IMR-90 (cell line): Measurements from ENCODE around the gene NARF. TPM values are rescaled to one million over a fixed set of nuclear protein-coding genes. Genes with fewer than 3 reads are reported as not detected.
A peak's percentile ranks its signal among the peaks of the same experiment; 100 is the strongest.

ENCODE experiments used
- ATAC-seq: fragments of 200-7000 bp; cut with Tn5 transposase; 2 replicates; pipeline ENCODE4 v1.9.1; 2020; ENCODE audit warnings: low read depth, mild to moderate bottlenecking, moderate library complexity
- BruUV-seq: library from RNA; stranded (reverse); fragments of 400-500 nt; replicated peaks from 2 replicates; lab custom pipeline; 2021; lab: Mats Ljungman, UMichigan
- CTCF ChIA-PET: fragments of 300-600 bp; formaldehyde crosslinking; extraction: SDS; loops from one replicate; lab custom pipeline; 2021; ENCODE audit warnings: antibody characterized with exemption; lab: Yijun Ruan, JAX
- POLR2A ChIA-PET: fragments of 300-600 bp; sonication (Branson Sonifier 250); formaldehyde crosslinking; loops from one replicate; lab custom pipeline; 2022; ENCODE audit warnings: antibody characterized with exemption; ENCODE audit not compliant: unreplicated experiment; lab: Charles Lee
- DNase-seq: peaks from one replicate; pipeline ENCODE4 v3.0.0; 2013
- H2AFZ ChIP-seq: replicated peaks from 2 replicates; pipeline ENCODE3; 2013; ENCODE audit warnings: low read length, mild to moderate bottlenecking; ENCODE audit not compliant: poor library complexity
- H2AK5ac ChIP-seq: 2 replicates; pipeline ENCODE4 v1.6.1; 2013; ENCODE audit warnings: low read depth, low read length, inconsistent platforms
- H2AK9ac ChIP-seq: replicated peaks from 2 replicates; pipeline ENCODE3; 2013; ENCODE audit warnings: mild to moderate bottlenecking, low read depth, low read length, moderate library complexity; ENCODE audit not compliant: poor library complexity
- H2BK120ac ChIP-seq: 2 replicates; pipeline ENCODE4 v1.6.1; 2013; ENCODE audit warnings: low read depth, low read length, inconsistent platforms
- H2BK15ac ChIP-seq: 3 replicates; pipeline ENCODE4 v1.6.1; 2013; ENCODE audit warnings: low read depth, low read length, inconsistent platforms
- H2BK20ac ChIP-seq: 2 replicates; pipeline ENCODE4 v1.6.1; 2013; ENCODE audit warnings: low read depth, mild to moderate bottlenecking, inconsistent platforms, low read length, moderate library complexity
- H2BK5ac ChIP-seq: 2 replicates; pipeline ENCODE4 v1.6.1; 2013; ENCODE audit warnings: mild to moderate bottlenecking, low read depth, low read length, inconsistent platforms; ENCODE audit not compliant: poor library complexity, severe bottlenecking
- H3K14ac ChIP-seq: replicated peaks from 2 replicates; pipeline ENCODE4 v1.6.1; 2013; ENCODE audit warnings: low read depth, low read length, inconsistent platforms
- H3K18ac ChIP-seq: 2 replicates; pipeline ENCODE4 v1.6.1; 2013; ENCODE audit warnings: low read depth, low read length, control low read depth
- H3K23ac ChIP-seq: 2 replicates; pipeline ENCODE4 v1.6.1; 2013; ENCODE audit warnings: low read depth, low read length, inconsistent platforms
- H3K27ac ChIP-seq: 2 replicates; pipeline ENCODE4 v1.5.1; 2013; ENCODE audit warnings: mild to moderate bottlenecking, control low read depth, low read length; ENCODE audit not compliant: insufficient read depth
- H3K27me3 ChIP-seq: 2 replicates; pipeline ENCODE4 v1.6.1; 2013; ENCODE audit warnings: low read length; ENCODE audit not compliant: control insufficient read depth, insufficient read depth
- H3K36me3 ChIP-seq: 2 replicates; pipeline ENCODE4 v1.6.1; 2013; ENCODE audit warnings: low read length, mixed read lengths; ENCODE audit not compliant: control insufficient read depth, insufficient read depth
- H3K4ac ChIP-seq: 2 replicates; pipeline ENCODE4 v1.6.1; 2013; ENCODE audit warnings: low read depth, low read length, inconsistent platforms
- H3K4me1 ChIP-seq: 2 replicates; pipeline ENCODE4 v1.6.1; 2013; ENCODE audit warnings: low read length, mixed read lengths; ENCODE audit not compliant: control insufficient read depth, insufficient read depth
- H3K4me2 ChIP-seq: 2 replicates; pipeline ENCODE4 v1.6.1; 2013; ENCODE audit warnings: low read depth, mild to moderate bottlenecking, control low read depth, low read length, moderate library complexity
- H3K4me3 ChIP-seq: 2 replicates; pipeline ENCODE4 v1.5.1; 2013; ENCODE audit warnings: low read depth, mild to moderate bottlenecking, control low read depth, low read length, moderate library complexity; ENCODE audit not compliant: insufficient read depth
- H3K56ac ChIP-seq: 2 replicates; pipeline ENCODE4 v1.6.1; 2013; ENCODE audit warnings: low read length, inconsistent platforms; ENCODE audit not compliant: insufficient read depth; ENCODE audit errors: extremely low read depth
- H3K79me1 ChIP-seq, 2 experiments: 2 replicates each; pipeline ENCODE4 v1.6.1; 2013; ENCODE audit warnings: low read length in 2 of 2, inconsistent platforms in 1 of 2, low read depth in 1 of 2
- H3K9ac ChIP-seq: 2 replicates; pipeline ENCODE4 v1.6.1; 2013; ENCODE audit warnings: low read depth, low read length, control low read depth
- H3K9me1 ChIP-seq: 2 replicates; pipeline ENCODE4 v1.6.1; 2013; ENCODE audit warnings: low read length, inconsistent platforms; ENCODE audit not compliant: insufficient read depth
- H3K9me3 ChIP-seq: 2 replicates; pipeline ENCODE4 v1.6.1; 2013; ENCODE audit warnings: low read length; ENCODE audit not compliant: control insufficient read depth, insufficient read depth
- H4K20me1 ChIP-seq: 2 replicates; pipeline ENCODE4 v1.6.1; 2013; ENCODE audit warnings: low read length, inconsistent platforms; ENCODE audit not compliant: insufficient read depth
- H4K5ac ChIP-seq: 2 replicates; pipeline ENCODE4 v1.6.1; 2013; ENCODE audit warnings: mild to moderate bottlenecking, low read depth, low read length, control low read depth
- H4K8ac ChIP-seq, 2 experiments: 2 replicates each; pipeline ENCODE4 v1.6.1; 2013; ENCODE audit warnings: low read depth in 2 of 2, low read length in 2 of 2, control low read depth in 1 of 2, inconsistent platforms in 1 of 2
- H4K91ac ChIP-seq: 2 replicates; pipeline ENCODE4 v1.6.1; 2013; ENCODE audit warnings: low read depth, low read length, inconsistent platforms; ENCODE audit not compliant: insufficient read depth
- BHLHE40 ChIP-seq: fragments of 150-350 bp; IDR thresholded peaks from 2 replicates; pipeline ENCODE4 v1.6.1; 2016; ENCODE audit warnings: mild to moderate bottlenecking, low read depth, low read length
- CEBPB ChIP-seq: IDR thresholded peaks from 2 replicates; pipeline ENCODE4 v1.6.1; 2012; ENCODE audit warnings: low read depth, low read length, improper control_type of control experiment
- CHD1 ChIP-seq: IDR thresholded peaks from 2 replicates; pipeline ENCODE4 v1.6.1; 2012; ENCODE audit warnings: low read depth, low read length, improper control_type of control experiment
- ELK1 ChIP-seq: fragments of 150-350 bp; IDR thresholded peaks from 2 replicates; pipeline ENCODE4 v1.6.1; 2016; ENCODE audit warnings: low read depth, mild to moderate bottlenecking, low read length, moderate library complexity, borderline replicate concordance
- FOS ChIP-seq: fragments of 150-350 bp; IDR thresholded peaks from 2 replicates; pipeline ENCODE4 v1.6.1; 2016; ENCODE audit warnings: low read depth, low read length
- MAFK ChIP-seq: IDR thresholded peaks from 2 replicates; pipeline ENCODE4 v1.6.1; 2012; ENCODE audit warnings: low read depth, low read length, improper control_type of control experiment
- MAZ ChIP-seq: IDR thresholded peaks from 2 replicates; pipeline ENCODE4 v1.6.1; 2012; ENCODE audit warnings: low read depth, mild to moderate bottlenecking, low read length, improper control_type of control experiment, moderate library complexity, borderline replicate concordance
- MXI1 ChIP-seq: IDR thresholded peaks from 2 replicates; pipeline ENCODE4 v1.6.1; 2012; ENCODE audit warnings: low read depth, mild to moderate bottlenecking, low read length, moderate library complexity, borderline replicate concordance
- NFE2L2 ChIP-seq: fragments of 150-350 bp; IDR thresholded peaks from 2 replicates; pipeline ENCODE4 v1.6.1; 2016; ENCODE audit warnings: low read depth, mild to moderate bottlenecking, low read length
- POLR2A ChIP-seq: IDR thresholded peaks from 2 replicates; pipeline ENCODE4 v1.6.1; 2012; ENCODE audit warnings: mild to moderate bottlenecking, low read depth, low read length
- RAD21 ChIP-seq: IDR thresholded peaks from 2 replicates; pipeline ENCODE4 v1.6.1; 2012; ENCODE audit warnings: low read length, improper control_type of control experiment
- RCOR1 ChIP-seq: IDR thresholded peaks from 2 replicates; pipeline ENCODE4 v1.6.1; 2012; ENCODE audit warnings: mild to moderate bottlenecking, low read length, improper control_type of control experiment; ENCODE audit not compliant: insufficient replicate concordance
- SMC3 ChIP-seq: fragments of 150-350 bp; IDR thresholded peaks from 2 replicates; pipeline ENCODE4 v1.6.1; 2016; ENCODE audit warnings: low read depth, mild to moderate bottlenecking, antibody characterized with exemption, low read length, moderate library complexity
- WGBS, 2 experiments: methylation state at CpG; one replicate each; pipeline versions ENCODE4 v1.1.5 to v1.1.7; 2013; ENCODE audit warnings: missing lambda C conversion rate in 2 of 2; ENCODE audit not compliant: insufficient read length in 1 of 2; ENCODE audit errors: extremely low coverage in 2 of 2; 5-methylcytosine and 5-hydroxymethylcytosine counted together
- dilution Hi-C: fragments of 300-500 bp; cut with HindIII; formaldehyde crosslinking; loops from one replicate; pipeline ENCODE4 v1.14.3; 2018; ENCODE audit warnings: low sequenced_read_pairs; ENCODE audit not compliant: unreplicated experiment
- in situ Hi-C: fragments of 300-500 bp; cut with MboI; formaldehyde crosslinking; loops from 3 replicates; pipeline ENCODE4 v1.14.3; 2019; ENCODE audit warnings: low sequenced_read_pairs, inconsistent platforms, mixed read lengths
- intact Hi-C: fragments of 100-400 bp; cut with micrococcal nuclease; formaldehyde crosslinking; loops from 2 replicates; pipeline ENCODE4 v1.10.0; 2022
- polyA plus RNA-seq, 3 experiments: library from polyadenylated mRNA; depleted of rRNA; stranded (reverse); fragments of >200 nt; gene quantifications; 2 replicates each; pipeline ENCODE4 v1.2.3, GENCODE V29; 2012; ENCODE audit warnings: low replicate concordance in 1 of 3
- total RNA-seq: library from RNA; depleted of rRNA; stranded (reverse); fragments of >200 nt; gene quantifications from 2 replicates; pipeline ENCODE4 v1.2.3, GENCODE V29; 2012
- TF ChIP-seq, protein P1 (sequence below): fragments of 150-350 bp; IDR thresholded peaks from 2 replicates; pipeline ENCODE4 v1.6.1; 2017; ENCODE audit warnings: mild to moderate bottlenecking, antibody characterized with exemption, low read length, low read depth

The NARF gene
- total and polyA plus RNA-seq, 2 of the 4 experiments (the other 2 are of a cell fraction), result 83.7 to 94.8 TPM

- peak overlapping the region; percentile 65 for H3K14ac ChIP-seq
- H4K91ac ChIP-seq, result peak overlapping the region; percentile 35; the same call in 1 of the 2 replicates
- dilution Hi-C loops, result no loop called here
- CTCF ChIA-PET, result interaction anchor here (0.7 kb wide), 1 partner anchor 238 kb away, joined by 3 read pairs; no protein-coding TSS in a partner anchor
- H2AK5ac ChIP-seq, result peak overlapping the region; percentile 59
- WGBS, 2 experiments, result 100% methylated on average over 2 of the region's 13 CpGs; no CpG with 5 or more reads in 1 of the 2 experiments
- peaks cover 8% of the 10 kb centered on the region for H3K9me1 ChIP-seq
- H2AK9ac ChIP-seq, result peak overlapping the region; percentile 62
- in situ Hi-C loops, result no loop called here
- no peak overlapping the region for H3K56ac ChIP-seq
- peaks cover 12% of the 10 kb centered on the region; the same call in 1 of the 2 replicates for H4K20me1 ChIP-seq
- peak overlapping the region; percentile 26; the same call in 1 of the 2 replicates for H3K9ac ChIP-seq
- H2AFZ ChIP-seq, result peak overlapping the region; percentile 34
- H3K23ac ChIP-seq, result peak overlapping the region; percentile 69; the same call in 1 of the 2 replicates
- H3K79me1 ChIP-seq, result peaks cover 0 to 5% of the 10 kb centered on the region in 2 experiments; a peak in 1 of 4 replicates
- no peak overlapping the region for H2BK20ac ChIP-seq
- TF ChIP-seq RCOR1 (no peak), RAD21 (no peak), MAZ (peak; percentile 90), CHD1 (no peak), MXI1 (no peak), NFE2L2 (no peak), POLR2A (no peak), ELK1 (no peak), SMC3 (no peak), BHLHE40 (0 out of 2 replicates have a peak, but pooled peaks have one; percentile 16), CEBPB (peak; percentile 79), MAFK (no peak), FOS (peak; percentile 86)
- TF ChIP-seq, protein P1, sequence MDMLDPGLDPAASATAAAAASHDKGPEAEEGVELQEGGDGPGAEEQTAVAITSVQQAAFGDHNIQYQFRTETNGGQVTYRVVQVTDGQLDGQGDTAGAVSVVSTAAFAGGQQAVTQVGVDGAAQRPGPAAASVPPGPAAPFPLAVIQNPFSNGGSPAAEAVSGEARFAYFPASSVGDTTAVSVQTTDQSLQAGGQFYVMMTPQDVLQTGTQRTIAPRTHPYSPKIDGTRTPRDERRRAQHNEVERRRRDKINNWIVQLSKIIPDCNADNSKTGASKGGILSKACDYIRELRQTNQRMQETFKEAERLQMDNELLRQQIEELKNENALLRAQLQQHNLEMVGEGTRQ, result peak; percentile 1; the same call in 1 of the 2 replicates
- H4K8ac ChIP-seq, result no peak overlapping the region
- peaks cover 11% of the 10 kb centered on the region for H3K4me1 ChIP-seq
- H2BK120ac ChIP-seq, result no peak overlapping the region
- H3K4me2 ChIP-seq, result peak overlapping the region; percentile 4
- no peaks in the 10 kb centered on the region for H3K27me3 ChIP-seq
- H3K36me3 ChIP-seq, result peaks cover 9% of the 10 kb centered on the region
- peak; percentile 76 for DNase-seq
- no peak overlapping the region for H3K18ac ChIP-seq
- no peak overlapping the region for H3K27ac ChIP-seq
- no peak overlapping the region for H3K4me3 ChIP-seq
- POLR2A ChIA-PET, result no interaction called here
- H3K9me3 ChIP-seq, result no peaks in the 10 kb centered on the region
- no peak overlapping the region for H4K5ac ChIP-seq
- peak overlapping the region; percentile 54 for H3K4ac ChIP-seq
- peak overlapping the region; percentile 43 for H2BK5ac ChIP-seq
- BruUV-seq, result no TSS peak
- peak; percentile 4; the same call in 1 of the 2 replicates for ATAC-seq
- H2BK15ac ChIP-seq, result no peak overlapping the region
- intact Hi-C loops, result loop anchor here (5.0 kb wide), 1 partner anchor 60 kb away; no protein-coding TSS in a partner anchor
Observed at GRCh38 chr17:82492643-82493225, 34.2 kb downstream of the NARF start.
